SJSA1 (cell line): ENCODE measurements around the gene ABCC6. TPM values are rescaled to one million over a fixed set of nuclear protein-coding genes. Genes with fewer than 3 reads are reported as not detected.
"Not testable (repeated sequence)": the region's sequence is repeated elsewhere in the genome, so short reads cannot be mapped to it uniquely, and the experiment has no call there.

Experiments
- DNase-seq, 2 experiments: peaks; one replicate each; pipeline ENCODE4 v3.0.0-alpha.2; 2015 to 2020; ENCODE audit warnings: low spot score in 2 of 2, low read depth in 1 of 2
- H3K27ac ChIP-seq: fragments of 250-450 bp; sonication (Bioruptor Pico); 2 replicates; pipeline ENCODE4 v1.5.1; 2020; ENCODE audit warnings: mild to moderate bottlenecking, moderate library complexity
- H3K27me3 ChIP-seq: fragments of 250-450 bp; sonication (Bioruptor Pico); replicated peaks from 2 replicates; pipeline ENCODE4 v1.5.1; 2020; ENCODE audit warnings: mild to moderate bottlenecking, moderate library complexity
- H3K36me3 ChIP-seq: fragments of 250-450 bp; sonication (Bioruptor Pico); 2 replicates; pipeline ENCODE4 v1.5.1; 2020; ENCODE audit warnings: mild to moderate bottlenecking
- H3K4me1 ChIP-seq: fragments of 250-450 bp; sonication (Bioruptor Pico); replicated peaks from 2 replicates; pipeline ENCODE4 v1.6.1; 2021; ENCODE audit warnings: mild to moderate bottlenecking
- H3K4me3 ChIP-seq: fragments of 250-450 bp; sonication (Bioruptor Pico); 2 replicates; pipeline ENCODE4 v1.5.1; 2020; ENCODE audit warnings: mild to moderate bottlenecking
- H3K9me3 ChIP-seq: fragments of 250-450 bp; sonication (Bioruptor Pico); replicated peaks from 2 replicates; pipeline ENCODE4 v1.5.1; 2020; ENCODE audit warnings: mild to moderate bottlenecking
- total RNA-seq: library from RNA; depleted of rRNA; stranded (reverse); fragments of >200 nt; shearing (Covaris generic); gene quantifications from 2 replicates; pipeline ENCODE4 v1.2.3, GENCODE V29; 2014; rRNA removed

ABCC6 gene
- not detected in 2 replicates for total RNA-seq

DNA sequence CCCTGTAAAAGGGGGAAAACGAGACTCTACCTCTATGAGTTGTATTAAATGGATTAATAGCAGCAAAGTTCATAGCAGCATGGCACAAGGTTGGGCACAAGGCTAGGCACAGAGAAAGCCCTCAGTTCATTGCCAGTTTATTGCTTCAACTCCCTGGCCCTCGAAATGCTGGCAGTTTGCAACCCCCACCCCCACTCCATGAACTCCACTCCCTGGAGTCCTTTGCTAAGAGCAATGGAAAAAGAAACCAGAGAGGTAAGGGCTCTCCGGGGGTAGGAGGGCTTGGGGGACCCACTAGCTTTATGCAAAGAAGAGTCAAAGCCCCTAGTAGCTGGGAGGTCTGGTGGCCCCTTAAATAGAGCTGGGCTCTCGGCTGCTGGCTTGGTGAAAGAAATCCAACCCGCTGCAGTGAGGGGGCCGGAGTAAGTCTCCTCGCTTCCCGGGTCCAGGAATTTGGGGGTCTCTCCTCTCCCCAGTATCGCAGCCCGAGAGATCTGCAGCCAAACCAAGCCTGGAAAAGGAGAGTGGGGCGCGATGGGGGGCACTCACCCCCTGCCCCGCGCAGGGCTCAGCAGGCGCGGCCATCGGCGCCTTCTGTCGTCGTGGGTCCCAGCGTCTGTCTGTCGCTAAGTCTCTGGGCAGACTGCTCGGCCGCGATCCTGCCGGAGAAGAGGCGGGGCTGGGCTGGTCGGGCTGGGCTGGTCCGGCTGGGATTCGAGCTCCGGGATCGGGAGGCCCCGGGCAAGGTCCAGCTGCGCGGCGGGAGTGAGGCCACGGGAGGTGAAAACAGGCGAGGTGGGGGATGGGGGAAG lies at the start of gene ABCC6:
ABCC6 (minus strand) TSS at position 645 of the 812 bp plus-strand sequence; CDS start at position 585, 60 bp downstream.
- not testable (repeated sequence) for DNase-seq, H3K27me3 ChIP-seq, H3K4me1 ChIP-seq, H3K4me3 ChIP-seq, H3K36me3 ChIP-seq, H3K27ac ChIP-seq, H3K9me3 ChIP-seq

DNA sequence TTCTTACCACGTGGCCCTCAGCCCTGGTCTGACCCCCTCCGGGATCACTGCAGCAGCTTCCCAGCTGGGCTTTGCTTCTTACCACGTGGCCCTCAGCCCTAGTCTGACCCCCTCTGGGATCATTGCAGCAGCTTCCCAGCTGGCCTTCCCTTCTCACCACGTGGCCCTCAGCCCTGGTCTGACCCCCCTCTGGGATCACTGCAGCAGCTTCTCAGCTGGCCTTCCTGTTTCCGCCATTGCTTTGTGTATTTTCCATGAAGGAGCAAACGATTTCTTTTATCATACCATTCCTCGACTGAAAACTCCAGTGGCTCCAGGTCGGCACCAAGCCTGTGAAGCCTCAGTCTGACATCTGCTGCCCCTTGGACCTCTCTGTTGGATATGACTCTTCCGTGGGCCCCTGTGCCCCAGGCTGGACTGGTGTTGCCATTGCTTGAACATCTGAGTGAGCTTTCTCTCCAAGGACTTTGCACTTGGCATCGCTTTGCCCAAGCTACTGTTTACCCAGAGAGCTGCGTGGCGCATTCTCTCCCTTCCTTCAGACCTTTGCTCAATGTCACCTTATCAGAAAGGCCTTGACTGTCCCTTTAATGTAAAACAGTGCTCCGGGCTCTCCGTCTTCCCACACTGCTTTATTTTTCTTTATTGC lies 49.4 kb upstream of the ABCC6 start:
- not testable (repeated sequence) for H3K27ac ChIP-seq, DNase-seq, H3K9me3 ChIP-seq, H3K4me1 ChIP-seq, H3K4me3 ChIP-seq, H3K36me3 ChIP-seq, H3K27me3 ChIP-seq

- not testable (repeated sequence) for H3K36me3 ChIP-seq, H3K4me1 ChIP-seq, H3K4me3 ChIP-seq, H3K27ac ChIP-seq, DNase-seq, H3K9me3 ChIP-seq, H3K27me3 ChIP-seq
Observed at GRCh38 chr16:16271658-16272057, 48.4 kb upstream of the ABCC6 start.

DNA sequence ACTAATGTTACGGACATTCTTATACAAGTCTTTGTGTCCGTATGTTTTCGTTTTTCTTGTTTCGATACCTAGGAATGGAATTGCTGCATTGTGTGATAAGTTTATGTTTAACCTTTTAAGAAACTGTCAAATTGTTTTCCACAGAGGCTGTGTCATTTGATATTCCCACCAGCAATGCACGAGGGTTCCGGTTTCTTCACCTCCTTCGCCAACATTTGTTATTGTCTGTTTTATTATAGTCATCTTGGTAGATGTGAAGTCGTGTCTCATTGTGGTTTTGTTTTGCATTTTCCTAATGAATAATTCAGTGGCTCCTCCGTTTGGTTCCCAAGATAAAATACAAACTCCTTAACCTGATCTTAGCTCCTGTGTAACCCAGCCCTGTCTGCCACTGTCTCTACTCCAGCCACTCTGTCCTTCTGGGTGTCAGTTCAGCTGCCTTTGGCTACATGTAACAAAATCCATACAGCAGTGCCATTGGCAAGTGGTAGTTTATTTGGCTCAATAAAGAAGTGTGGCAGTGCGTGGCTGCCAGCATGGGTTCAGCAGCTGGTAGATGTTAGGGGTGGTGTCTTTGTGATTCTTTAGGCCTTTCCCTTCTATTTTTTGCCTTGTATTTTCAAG lies 45.0 kb upstream of the ABCC6 start:
- H3K27me3 ChIP-seq, DNase-seq, H3K4me3 ChIP-seq, H3K9me3 ChIP-seq, H3K4me1 ChIP-seq, H3K27ac ChIP-seq, H3K36me3 ChIP-seq: not testable (repeated sequence)

GRCh38 chr16:16267708-16268107 lies 44.4 kb upstream of the ABCC6 start:
- not testable (repeated sequence) for H3K27ac ChIP-seq, H3K4me3 ChIP-seq, H3K9me3 ChIP-seq, DNase-seq, H3K27me3 ChIP-seq, H3K36me3 ChIP-seq, H3K4me1 ChIP-seq

GRCh38 chr16:16265044-16265443 lies 41.8 kb upstream of the ABCC6 start:
- not testable (repeated sequence) for H3K4me1 ChIP-seq, DNase-seq

DNA sequence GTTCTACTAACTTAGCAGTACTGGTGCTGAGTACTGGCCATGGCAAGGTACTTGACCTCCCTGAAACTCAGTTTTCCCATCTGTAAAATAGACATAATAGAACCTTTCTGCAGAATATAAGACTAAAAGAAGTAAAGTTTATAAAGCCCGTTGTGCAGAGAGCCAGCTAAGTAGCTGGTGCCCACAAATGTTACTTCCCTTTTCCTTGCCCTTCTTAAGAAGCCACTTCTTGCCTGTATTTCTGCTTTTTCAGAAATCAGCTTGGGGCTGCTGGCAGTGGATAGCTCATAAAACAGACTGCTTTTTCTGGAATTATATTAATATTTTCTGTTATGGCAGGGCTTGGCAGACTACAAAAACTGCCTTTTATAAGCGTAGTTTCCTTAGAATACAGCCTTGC lies 40.7 kb upstream of the ABCC6 start:
- not testable (repeated sequence) for H3K36me3 ChIP-seq, H3K4me1 ChIP-seq, H3K27ac ChIP-seq, H3K9me3 ChIP-seq, H3K27me3 ChIP-seq, DNase-seq, H3K4me3 ChIP-seq

More at GRCh38 chr16:16265044-16265443, 41.8 kb upstream of the ABCC6 start:
- H3K4me3 ChIP-seq, H3K9me3 ChIP-seq, H3K27me3 ChIP-seq, H3K36me3 ChIP-seq, H3K27ac ChIP-seq: not testable (repeated sequence)

DNA sequence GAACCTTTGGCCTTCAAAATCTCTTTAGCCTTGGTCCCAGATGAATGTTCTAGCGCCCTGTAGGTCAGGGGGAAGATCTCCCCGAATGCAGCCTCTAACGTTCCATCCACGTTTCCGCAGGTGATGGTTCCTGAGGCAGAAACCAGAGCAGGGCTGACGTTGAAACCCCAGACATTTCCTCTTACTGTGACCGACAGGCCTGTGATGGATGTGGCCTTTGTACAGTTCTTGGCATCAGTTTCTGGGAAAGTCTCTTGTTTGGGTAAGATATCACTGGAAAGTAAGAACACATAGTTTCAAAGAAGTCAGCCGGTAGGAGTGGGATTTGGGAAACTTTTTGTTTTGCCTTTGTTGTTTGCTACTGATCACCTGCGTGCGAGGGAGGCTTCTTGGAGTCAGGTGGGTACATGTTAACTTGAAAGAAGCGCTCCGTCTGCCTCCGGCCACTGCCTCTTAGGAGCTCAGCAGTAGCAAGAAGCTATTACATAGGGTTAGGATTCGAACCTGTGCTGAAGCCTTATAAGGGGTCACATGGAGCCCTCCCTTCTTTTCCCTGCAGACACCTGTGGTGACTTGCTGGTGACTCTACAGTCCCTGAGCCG lies 39.8 kb upstream of the ABCC6 start:
- not testable (repeated sequence) for DNase-seq, H3K4me1 ChIP-seq, H3K9me3 ChIP-seq, H3K36me3 ChIP-seq, H3K4me3 ChIP-seq, H3K27me3 ChIP-seq, H3K27ac ChIP-seq

DNA sequence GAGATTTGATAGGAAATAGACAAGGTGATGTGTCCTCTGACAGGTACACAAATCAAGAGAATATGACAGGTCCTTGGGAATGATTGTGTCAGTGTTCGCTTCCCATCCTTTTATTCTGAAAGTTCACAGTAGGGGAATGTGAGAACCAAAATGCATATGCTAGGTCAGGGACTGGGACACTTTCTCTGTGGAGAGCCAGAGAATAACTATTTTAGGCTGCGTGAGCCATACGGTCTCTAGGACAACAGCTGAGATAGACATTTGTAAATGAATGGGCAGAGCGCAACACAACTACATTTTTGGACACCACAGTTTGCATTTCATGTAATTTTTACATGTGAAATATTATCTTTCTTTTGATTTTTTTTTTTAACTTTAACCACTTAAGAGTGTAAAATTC lies 36.7 kb upstream of the ABCC6 start:
- not testable (repeated sequence) for DNase-seq, H3K27ac ChIP-seq, H3K27me3 ChIP-seq, H3K4me1 ChIP-seq, H3K36me3 ChIP-seq, H3K4me3 ChIP-seq, H3K9me3 ChIP-seq

DNA sequence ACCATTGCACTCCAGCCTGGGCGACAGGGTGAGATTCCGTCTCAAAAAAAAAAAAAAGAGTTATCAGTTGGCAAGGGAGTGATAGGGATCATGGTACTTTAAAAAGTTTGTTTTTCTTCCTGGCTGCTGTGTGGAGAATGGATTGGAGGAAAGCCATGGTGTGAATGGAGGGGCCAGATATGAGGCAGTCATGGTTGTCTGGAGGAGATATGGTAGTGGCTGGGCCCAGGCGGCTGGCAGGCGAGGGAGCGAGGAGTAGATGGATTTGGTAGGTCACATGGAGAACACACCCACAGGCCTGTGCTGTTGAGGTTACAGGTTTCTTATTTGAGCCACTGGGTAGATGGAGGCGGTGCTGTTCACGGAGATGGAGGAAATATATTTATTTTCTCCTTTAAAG lies 35.5 kb upstream of the ABCC6 start:
- not testable (repeated sequence) for H3K9me3 ChIP-seq, H3K27me3 ChIP-seq, H3K4me1 ChIP-seq, H3K4me3 ChIP-seq, H3K27ac ChIP-seq, DNase-seq, H3K36me3 ChIP-seq

DNA sequence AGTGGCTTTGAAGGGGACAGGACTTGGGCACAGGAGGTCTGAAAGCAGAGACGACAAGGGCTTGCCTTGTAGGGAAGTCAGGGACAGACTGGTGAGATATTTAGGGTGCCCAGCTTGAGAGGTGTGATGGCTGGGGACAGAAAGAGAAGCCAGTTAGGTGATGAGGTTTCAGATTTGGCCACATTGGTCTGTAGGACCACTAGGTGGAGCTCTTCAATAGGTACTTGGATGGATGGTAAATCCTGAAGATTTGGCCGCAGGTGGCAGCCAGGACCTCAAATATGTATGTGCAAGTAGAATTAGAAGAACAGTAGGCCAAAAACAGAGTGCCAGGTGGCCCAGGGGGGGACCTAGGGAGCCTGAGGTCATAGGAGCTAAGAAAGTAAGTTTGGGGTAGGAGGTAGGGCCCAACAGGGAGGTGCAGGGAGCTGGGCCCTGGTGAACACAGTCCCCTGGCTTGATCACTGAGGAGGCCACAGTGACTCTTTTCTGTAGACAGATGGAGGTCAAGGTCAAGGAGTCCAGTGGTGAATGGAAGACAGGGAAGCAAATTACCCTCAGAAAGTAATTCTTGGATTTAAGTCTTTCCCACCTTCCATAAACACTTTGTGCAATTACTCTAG lies 34.1 kb upstream of the ABCC6 start:
- not testable (repeated sequence) for H3K4me3 ChIP-seq, DNase-seq, H3K27me3 ChIP-seq, H3K9me3 ChIP-seq, H3K36me3 ChIP-seq, H3K27ac ChIP-seq, H3K4me1 ChIP-seq

- H3K4me1 ChIP-seq, H3K27ac ChIP-seq, H3K27me3 ChIP-seq, H3K36me3 ChIP-seq, DNase-seq, H3K4me3 ChIP-seq, H3K9me3 ChIP-seq: not testable (repeated sequence)
Observed at GRCh38 chr16:16252377-16252776, 29.1 kb upstream of the ABCC6 start.

DNA sequence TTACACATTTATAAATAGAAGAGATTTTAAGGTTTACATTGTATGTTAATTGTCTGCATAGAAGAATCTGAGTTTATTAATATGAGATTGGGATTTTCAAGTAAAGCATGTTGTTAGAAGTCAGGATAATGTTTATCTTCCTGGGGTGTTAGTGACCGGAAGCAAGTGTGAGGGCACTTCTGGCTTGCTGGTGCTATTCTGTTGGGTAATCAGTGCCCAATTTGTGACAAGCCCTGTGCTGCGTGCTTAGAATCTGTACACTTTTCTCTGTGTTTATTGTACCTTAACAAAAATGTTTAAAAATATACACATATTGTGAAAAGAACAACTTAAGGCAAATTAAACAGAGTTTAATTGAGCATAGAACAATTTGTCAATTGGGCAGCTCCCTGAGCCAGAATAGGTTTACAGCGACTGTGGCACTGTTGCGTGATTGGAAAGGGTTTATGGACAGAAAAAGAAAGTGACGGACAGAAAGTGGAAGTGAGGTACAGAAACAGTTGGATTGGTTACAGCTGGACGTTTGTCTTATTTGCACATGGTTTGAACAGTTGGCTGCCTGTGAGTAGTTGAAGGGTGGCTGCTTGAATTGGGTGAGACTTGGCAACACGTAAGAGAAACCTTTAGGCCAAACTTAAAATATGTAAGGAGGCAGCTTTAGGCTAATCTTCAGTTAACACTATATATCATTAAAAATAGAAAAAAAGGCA lies 26.5 kb upstream of the ABCC6 start:
- DNase-seq, H3K36me3 ChIP-seq, H3K4me1 ChIP-seq, H3K4me3 ChIP-seq, H3K9me3 ChIP-seq, H3K27ac ChIP-seq, H3K27me3 ChIP-seq: not testable (repeated sequence)
